Activated T-cell treated with anti-CD3 and anti-CD28 coated beads for 24 hours (primary cell): ENCODE data around the gene PP2D1.
"Not testable (repeated sequence)": the region's sequence is repeated elsewhere in the genome, so short reads cannot be mapped to it uniquely, and the experiment has no call there.

Source experiments
- DNase-seq: peaks from one replicate; pipeline ENCODE4 v3.0.0-alpha.2; 2020; ENCODE audit warnings: low read depth

Gene PP2D1

DNA sequence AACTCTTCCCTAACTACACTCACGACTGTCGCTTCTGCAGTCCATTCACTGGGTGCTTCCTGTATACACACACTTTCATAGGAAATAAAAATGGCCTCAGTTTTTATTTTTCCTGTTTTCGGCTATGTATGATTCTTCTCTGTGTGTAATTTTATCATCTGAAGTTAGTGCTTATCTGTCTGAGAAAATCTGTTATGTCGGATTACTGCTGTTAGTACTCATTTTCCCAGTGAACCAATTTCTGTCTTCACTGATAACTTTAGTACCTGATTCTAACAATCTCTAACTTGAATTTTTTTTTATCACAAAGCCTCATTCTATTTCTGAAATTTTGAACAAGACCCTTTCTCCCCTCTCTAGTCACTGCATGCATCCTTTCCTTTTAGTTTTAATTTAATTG, 44.3 kb downstream of the PP2D1 start:
- no peak for DNase-seq

DNA sequence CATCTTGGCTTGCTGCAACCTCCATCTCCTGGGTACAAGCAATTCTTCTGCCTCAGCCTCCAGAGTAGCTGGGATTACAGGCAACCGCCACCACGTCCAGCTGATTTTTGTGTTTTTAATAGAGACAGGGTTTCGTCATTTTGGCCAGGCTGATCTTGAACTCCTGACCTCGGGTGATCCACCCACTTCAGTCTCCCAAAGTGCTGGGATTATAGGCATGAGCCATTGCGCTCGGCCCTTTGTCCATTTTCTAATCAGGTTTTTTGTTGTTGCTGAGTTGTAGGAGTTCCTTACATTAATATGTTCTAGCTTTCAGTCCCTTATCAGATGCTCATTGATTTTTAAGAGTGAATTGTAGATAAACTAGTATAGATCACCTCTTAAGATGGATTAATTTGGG, 44.9 kb downstream of the PP2D1 start:
- DNase-seq, result no peak

DNA sequence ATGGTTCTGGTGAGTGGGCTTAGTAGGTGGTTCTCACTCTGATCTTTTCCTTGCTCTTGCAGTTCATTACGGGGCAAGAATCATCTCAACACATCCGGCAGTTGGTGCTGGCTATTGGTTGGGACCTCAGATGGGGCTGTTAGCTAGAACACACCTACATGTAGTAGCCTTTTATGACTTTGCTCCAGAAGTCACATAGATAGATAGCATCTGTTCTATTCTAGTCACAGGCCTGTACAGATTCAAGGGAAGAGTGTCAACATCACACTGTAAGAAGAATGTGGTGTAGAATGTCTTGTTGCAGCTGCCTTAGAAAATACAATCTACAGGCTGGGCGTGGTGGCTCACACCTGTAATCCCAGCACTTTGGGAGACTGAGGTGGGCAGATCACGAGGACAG, 50.1 kb downstream of the PP2D1 start:
- no peak for DNase-seq

DNA sequence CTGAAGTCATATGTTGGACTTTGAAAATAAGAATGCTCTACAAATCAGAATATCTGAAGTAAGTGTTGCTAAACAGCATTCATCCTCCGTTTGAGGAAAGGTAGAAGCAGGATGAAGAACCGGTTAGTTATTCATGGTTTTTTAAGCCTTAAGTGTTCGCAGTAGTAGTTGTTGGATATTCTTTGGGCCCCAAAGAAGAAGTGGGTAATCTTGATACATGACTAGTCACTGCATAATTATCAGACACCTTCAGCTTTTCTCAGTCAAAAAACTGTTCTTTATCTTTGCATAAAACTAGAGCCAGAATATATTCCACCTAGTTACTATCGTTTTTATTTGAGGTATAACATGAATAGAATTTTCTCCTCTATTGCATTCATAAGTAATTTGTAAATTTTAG, 51.4 kb downstream of the PP2D1 start:
- no peak for DNase-seq

DNA sequence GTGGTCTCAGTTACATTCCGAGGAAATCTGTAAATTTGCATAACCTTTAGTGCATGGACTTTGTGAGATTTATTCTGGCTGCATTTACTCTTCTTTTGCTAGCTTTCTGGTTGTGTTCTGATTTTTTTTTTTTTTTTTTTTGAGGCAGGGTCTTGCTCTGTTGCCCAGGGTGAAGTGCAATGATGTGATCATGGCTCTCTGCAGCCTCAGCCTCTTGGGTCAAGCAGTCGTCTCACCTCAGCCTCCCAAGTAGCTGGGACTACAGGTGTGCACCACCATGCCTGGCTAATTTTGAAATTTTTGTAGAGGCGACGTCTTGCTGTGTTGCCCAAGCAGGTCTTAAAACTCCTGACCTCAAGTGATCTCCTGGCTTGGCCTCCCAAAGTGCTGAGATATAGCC, 52.6 kb downstream of the PP2D1 start:
- DNase-seq, result no peak

DNA sequence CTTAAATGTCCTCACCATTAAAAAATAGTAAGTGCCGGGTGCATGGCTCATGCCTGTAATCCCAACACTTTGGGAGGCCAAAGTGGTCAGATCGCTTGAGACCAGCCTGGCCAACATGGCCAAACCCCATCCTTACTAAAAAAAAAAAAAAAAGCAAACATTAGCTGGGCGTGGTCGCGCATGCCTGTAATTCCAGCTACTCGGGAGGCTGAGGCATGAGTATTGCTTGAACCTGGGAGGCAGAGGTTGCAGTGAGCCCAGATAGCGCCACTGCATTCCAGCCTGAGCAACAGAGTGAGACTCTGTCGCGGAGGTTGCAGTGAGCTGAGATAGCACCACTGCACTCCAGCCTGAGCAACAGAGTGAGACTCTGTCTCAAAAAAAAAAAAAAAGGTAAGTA, 54.7 kb downstream of the PP2D1 start:
- not testable (repeated sequence) for DNase-seq

DNA sequence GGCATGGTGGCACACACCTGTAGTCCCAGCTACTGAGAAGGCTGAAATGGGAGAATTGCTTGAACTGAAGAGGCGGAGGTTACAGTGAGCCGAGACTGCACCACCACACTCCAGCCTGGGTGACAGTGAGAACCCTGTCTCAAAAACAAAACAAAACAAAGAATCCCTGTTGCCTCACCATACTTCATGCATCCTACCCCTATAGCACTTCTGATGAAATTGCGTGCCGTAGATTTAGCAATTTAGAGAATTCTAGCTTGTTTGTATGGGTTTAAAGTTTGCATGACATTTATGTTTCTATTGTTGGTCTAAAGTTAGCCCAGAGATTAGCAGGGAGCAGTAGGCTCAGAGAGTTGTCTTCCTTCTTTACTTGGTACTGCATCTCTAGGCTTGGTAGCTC, 57.4 kb downstream of the PP2D1 start:
- DNase-seq, result no peak

DNA sequence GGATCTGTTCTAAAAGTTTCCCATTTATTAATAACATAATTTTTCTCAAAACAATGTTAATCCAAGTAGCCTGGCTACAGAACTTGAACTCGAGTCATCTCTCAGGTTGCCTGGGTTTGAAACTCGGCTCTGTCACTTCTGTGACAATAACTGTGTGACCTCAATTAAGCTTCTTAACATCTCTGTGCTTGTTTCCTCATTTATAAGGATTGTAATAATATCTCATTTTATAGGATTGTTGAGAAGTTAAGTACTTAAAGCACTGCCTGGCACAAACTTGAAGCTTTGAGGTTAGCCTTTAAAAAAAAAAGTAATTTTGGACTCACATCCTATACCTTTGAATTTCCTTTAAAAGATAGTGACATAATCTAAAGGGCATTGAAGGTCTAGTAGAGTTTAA, 61.7 kb downstream of the PP2D1 start:
- no peak for DNase-seq

DNA sequence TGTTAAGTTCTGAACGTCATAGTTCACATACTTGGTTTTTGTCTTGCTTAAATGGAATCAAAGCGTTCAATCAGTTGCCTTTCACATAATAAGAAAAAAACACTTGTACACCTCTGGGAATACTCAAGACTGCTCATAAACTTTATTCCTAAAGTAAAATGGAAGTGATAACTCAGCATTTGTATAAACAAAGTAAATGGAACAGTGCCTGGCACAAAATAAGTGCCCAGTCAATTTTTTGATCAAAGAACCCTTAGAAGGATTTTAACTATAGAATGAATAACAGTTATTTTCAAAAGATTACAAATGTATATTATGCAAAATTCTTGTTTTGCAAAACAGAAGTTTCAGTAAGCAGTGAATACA, 63.9 kb downstream of the PP2D1 start:
- DNase-seq, result no peak

DNA sequence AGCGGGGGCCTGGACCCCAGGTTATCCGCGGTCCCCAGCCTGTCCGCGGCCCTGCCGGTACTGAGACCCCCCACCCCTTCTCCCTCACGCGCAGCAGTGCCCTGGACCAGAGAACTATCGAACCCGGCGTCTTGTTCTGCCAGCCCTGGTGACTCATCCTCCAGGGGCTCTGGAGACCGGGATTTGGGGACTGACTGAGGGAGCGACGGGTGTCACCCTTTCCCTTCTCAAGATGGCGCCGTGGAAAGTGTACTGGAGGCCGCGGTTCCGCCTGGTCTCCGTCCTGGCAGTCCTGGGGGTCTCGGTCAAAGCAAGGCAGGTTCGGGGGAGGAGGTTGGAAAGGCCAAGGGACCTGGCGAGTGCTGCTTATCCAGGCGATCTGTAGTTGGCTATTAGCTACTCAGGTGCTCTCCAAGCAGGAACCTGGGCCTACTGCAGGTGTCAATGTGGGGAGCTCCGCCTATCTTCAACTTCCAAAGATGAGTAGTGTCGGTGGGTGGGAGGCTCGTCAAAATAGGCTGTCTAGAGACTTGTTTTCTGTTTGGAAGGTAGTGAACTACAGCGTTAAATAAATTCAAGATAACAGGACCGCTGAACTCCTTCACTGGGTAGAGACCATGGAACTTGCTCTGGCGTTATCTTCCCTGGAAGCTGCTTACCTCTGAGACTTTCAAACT, 64.4 kb downstream of the PP2D1 start:
- DNase-seq, result peak; percentile 33

DNA sequence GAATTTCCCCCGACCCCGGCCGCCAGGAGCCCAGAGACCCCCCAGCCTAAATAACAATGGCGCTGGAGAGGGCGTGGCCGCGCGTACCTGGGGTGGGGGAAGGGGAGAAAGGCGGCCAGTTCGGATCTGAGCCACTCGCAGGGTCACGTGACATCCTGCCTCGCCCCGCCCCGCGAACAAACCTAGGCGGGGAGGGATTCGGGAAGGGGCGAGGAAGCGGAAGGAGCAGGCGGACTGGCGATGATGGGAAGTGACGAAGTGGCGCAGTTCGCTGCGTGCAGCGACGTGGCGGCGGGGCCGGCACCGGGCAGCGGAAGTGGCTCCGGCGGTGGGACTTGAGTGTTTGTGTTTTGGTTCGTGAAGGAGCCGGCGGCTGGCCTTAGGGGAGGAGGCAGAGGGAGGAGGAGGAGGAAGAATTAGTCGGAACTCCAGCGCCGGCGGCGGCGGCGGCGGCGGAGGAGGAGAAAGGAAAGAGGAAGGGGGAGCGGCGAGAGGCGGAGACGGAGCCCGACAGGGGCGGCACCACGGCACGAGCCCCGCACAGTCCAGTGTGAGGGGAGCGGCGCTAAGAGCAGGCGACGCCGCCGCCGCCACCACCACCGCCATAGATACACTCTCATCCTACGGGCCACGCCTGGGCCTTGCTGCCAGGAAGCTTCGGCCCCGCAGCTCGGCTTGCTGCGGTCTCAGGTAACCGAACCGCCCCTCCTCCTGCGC, 65.1 kb downstream of the PP2D1 start, which contains the start of gene RAB5A:
RAB5A (plus strand) TSS at position 266 of the 717 bp plus-strand sequence. CDS start 3,802 bp downstream, outside the sequence.
- DNase-seq, result peak; percentile 95

DNA sequence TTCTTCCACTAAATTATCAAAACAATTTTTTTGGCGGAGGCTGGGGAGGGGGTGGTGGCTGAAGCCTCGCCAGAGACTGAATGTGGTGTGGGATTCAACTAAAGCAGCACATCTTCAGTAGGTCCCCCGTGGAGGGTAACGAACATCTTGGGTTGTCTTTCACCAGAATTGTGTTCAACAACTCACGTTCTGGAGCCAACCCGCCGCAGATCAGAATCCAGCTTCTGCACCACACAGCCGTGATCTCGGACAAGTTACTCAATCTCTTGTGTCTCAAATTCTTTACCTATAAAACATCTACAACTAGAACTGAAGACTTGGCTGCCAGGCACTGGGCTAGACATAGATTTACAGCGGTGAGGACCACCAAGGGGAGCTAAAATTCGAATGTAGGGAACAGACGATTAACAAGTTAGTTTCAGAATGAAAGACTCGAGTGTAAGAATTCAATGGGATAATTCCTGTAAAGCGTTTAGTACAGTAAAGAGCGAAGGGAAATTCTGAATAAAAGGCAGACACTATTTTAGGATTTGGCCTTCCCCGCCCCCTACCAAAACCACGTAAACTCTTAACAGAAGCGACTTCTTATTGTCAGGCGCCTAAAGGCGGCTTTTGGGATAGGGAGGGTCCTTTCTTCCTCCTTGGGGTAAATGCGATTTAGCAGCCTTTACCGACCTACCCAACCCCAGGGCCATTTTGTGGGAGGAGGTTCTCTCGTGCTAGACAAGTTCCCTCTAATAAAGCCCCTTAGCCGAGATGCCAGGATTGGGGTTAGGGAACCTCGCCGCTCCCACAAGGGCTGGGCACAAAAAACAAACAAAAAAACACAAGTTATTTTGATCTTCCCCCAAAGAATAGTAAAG, 65.9 kb downstream of the PP2D1 start:
- no peak for DNase-seq

DNA sequence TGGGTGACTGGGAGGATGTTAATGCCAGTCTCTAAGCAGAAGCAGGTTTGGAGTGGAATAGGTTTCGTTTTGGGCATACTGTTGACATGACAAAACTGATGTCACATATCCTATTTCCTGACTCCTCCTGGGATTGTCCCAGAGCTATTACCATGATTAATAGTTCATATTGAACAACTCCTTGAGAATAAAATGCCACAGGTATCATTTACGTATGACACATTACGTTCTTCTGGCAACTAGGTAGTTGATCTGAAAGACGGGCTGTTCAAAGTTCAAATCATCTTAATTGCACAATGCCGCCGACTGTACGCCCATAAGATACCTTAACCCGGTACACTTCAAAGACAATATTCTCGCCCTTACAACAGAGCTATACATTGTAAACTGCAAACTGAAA, 66.5 kb downstream of the PP2D1 start:
- no peak for DNase-seq

DNA sequence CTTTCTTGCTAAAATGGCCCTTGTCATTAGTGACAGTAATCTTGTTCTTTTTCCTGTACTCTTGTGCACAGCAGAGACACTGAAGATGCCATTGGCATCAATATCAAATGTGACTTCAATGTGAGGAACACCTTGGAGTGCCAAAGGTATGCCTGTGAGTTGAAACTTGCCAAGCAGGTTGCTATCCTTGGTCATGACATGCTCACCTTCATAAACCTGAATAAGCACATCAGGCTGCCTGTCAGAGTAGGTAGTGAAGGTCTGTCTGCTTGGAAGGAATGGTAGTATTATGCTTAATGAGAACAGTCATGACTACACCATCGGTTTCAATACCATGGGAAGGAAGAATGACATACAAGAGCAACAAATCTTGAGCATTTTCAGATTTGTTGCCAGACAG, 71.4 kb downstream of the PP2D1 start:
- DNase-seq, result no peak

DNA sequence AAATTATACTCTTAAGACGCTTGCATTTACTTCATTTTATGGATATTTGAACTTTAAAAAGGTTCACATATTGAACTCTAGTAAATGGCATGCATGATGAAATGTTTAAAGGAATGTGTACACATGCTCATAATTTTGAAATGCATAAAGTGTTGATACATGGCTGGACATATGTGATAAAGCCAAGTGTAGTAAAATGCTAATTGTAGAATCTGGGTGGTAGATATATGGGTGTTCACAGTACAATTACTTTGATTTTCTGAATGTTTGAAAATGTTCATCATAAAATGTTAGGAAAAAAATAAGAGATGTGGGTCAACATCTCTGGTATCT, 73.8 kb downstream of the PP2D1 start:
- DNase-seq, result no peak

DNA sequence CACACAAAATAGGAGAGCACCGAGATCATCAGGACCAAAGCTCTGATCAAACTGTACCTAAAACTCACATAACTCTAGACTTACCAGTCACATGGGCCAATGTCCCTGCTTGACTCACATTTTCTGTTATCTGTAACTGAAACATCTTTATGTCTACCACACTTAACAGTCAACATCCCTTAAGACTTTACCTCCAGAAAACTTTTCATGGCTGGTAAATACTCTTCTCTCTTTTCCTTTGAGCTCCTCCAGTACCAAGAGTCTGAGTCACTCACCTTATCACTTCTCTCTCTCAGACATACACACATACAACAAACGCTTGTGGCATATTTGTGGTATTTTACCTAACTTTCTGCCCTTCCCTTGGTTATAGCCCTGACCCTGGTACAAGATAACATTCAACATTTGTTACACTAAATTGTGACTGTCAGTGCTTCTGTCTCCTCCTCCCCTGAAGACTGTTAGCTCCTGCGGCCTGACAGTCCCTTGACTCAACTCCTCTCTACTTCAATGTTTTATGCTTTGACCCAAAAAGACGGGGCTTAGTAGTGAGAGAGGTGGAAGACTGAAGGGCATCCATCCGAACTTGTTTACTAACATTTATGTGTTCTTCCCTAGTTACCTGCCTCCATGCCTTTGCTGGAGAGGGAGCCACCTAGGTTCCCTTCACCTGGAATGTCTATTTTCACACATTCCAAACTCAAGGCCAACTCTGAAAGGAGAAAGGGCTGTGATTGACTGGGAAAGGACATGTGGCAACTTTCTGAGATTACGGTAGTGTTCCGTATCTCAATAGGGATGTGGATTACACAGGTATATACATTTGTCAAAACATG, 74.4 kb downstream of the PP2D1 start:
- no peak for DNase-seq
